ENCODE measurements around the gene USP6. TPM values are rescaled to one million over a fixed set of nuclear protein-coding genes. Genes with fewer than 3 reads are reported as not detected.

USP6 gene
- total RNA-seq, 2 experiments from 2014 or later, result 0.04 to 0.07 TPM

DNA sequence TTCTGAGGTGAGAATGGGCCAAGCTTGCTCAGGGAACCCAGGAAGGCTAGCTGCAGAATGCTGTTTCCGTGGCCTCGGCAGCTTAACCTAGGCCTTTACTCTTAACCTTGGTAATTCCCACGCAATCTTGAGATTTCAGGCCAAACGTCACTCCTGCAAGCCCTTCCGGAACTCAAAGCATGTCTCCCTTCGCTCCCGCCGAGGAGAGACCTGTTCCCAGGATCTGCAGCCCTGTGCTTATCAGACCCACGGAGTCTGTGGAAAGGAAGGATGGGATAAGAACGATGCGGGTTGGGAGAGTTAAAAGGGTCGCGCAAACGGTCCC lies 38.1 kb upstream of the USP6 start:
- ChIA-PET CTCF (interaction anchor here (1.4 to 1.5 kb wide), 2 partner anchors 16 to 47 kb away, joined by 4 to 5 read pairs; no protein-coding TSS in a partner anchor), POLR2A (interaction anchor here (0.7 to 2.4 kb wide), 4 partner anchors 12 to 141 kb away, joined by 3 to 12 read pairs (median 3); no protein-coding TSS in a partner anchor)
- intact Hi-C loops (cut with micrococcal nuclease), result no loop called here
- Mint-ChIP-seq H3K36me3 (ENCODE audit: low read depth) (peaks cover 18% of the 10 kb centered on the region), H3K9me3 (peaks cover under 1% of the 10 kb centered on the region), H3K27me3 (no peaks in the 10 kb centered on the region), H3K27ac (peak overlapping the region; percentile 85), H3K4me1 (ENCODE audit: low read depth) (peaks cover 28% of the 10 kb centered on the region), H3K4me3 (peak overlapping the region; percentile 73)
- ATAC-seq, result no peak
- TF ChIP-seq, protein P1, sequence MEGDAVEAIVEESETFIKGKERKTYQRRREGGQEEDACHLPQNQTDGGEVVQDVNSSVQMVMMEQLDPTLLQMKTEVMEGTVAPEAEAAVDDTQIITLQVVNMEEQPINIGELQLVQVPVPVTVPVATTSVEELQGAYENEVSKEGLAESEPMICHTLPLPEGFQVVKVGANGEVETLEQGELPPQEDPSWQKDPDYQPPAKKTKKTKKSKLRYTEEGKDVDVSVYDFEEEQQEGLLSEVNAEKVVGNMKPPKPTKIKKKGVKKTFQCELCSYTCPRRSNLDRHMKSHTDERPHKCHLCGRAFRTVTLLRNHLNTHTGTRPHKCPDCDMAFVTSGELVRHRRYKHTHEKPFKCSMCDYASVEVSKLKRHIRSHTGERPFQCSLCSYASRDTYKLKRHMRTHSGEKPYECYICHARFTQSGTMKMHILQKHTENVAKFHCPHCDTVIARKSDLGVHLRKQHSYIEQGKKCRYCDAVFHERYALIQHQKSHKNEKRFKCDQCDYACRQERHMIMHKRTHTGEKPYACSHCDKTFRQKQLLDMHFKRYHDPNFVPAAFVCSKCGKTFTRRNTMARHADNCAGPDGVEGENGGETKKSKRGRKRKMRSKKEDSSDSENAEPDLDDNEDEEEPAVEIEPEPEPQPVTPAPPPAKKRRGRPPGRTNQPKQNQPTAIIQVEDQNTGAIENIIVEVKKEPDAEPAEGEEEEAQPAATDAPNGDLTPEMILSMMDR (IDR thresholded peaks at IDR 0.05), result no peak
- no peak for DNase-seq

DNA sequence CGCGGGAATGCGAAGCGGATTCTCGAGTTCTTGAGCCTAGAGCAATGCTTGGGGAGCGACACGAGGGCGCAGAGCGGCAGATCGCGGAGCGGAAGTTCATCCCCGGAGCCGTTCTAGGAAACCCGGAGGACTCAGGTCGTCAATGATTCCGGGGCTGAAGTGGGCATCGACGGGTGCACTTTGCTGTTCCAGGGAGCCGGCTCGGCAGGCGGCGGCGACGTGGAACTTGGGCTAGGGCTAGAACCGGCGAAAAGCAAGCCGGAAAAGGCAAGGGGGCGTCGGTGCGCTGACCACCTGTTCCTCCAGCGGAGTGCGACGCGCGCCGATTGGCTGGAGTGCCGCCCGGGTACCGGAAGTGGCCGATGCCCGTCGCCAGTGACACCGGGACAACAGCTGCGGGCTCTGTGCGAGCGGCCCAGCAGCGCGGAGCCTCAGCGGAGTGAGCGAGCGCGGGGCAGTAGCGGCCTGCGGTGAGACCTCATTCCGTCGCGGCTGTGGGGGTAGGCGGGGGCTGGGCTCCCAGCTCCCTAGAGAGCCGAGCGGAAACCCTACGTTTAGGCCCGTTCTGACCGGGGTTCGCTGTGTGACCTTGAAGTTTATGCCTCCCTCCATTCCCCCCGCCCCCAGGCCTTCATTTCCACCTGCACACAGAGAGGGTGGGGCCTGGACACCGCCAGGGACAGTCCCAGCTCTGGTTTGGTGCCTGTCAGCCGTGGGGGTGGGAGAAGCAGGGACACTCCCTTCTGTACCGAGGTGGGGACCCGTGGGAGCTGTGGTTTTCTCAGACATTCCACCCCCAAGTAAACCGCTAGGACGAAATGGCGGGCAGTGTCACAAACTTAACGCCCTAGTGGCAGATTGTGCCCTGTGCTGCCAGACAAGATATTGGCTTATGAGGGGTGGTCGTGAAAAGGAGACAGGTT lies 37.5 kb upstream of the USP6 start, which contains the start of gene ZFP3:
TSS of gene ZFP3 (plus strand) at position 362 of the 923 bp plus-strand sequence. CDS start 13,038 bp downstream, outside the sequence.
- H3K4me1 Mint-ChIP-seq (ENCODE audit: low read depth), result peaks cover 28% of the 10 kb centered on the region
- peak within 1 kb of the TSS; percentile 85 for H3K27ac Mint-ChIP-seq
- DNase-seq (peak; percentile 89), ATAC-seq (peak; percentile 87)
- H3K9me3 Mint-ChIP-seq, result peaks cover 5% of the 10 kb centered on the region
- intact Hi-C loops (cut with micrococcal nuclease), result no loop called here
- H3K4me3 Mint-ChIP-seq, result peak within 1 kb of the TSS; percentile 73
- no peaks in the 10 kb centered on the region for H3K27me3 Mint-ChIP-seq
- TF ChIP-seq, protein P1 (IDR thresholded peaks at IDR 0.05), result no peak
- ChIA-PET POLR2A (interaction anchor here (0.7 to 2.4 kb wide), 9 partner anchors 11 to 141 kb away, joined by 3 to 12 read pairs (median 5); no protein-coding TSS in a partner anchor), CTCF (interaction anchor here (0.7 to 3.3 kb wide), 6 partner anchors 11 to 84 kb away, joined by 3 to 16 read pairs (median 4); partner anchors contain the start of gene ZNF232)
- H3K36me3 Mint-ChIP-seq (ENCODE audit: low read depth), result peaks cover 22% of the 10 kb centered on the region

DNA sequence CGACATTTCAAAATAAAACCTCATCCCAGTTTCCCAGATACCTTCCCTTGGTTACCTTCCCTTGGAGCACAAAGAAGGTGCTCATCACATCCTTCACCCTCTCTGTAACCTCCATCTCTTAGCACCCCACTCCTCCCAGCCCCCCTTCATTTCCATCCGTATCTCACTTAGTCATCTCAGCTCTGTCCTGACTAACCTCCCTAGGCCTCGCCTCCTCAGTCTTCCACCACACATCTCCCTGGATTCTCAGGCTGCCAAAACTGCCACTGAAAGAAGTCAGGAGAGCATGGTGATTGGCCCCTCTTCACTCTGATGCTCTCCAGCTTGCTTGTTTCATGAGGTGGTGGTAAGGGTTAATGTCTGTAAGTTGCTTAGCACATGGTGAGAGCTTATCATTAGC lies 35.2 kb upstream of the USP6 start:
- Mint-ChIP-seq H3K4me3 (no peak overlapping the region), H3K36me3 (ENCODE audit: low read depth) (peaks cover 37% of the 10 kb centered on the region), H3K27me3 (no peaks in the 10 kb centered on the region), H3K4me1 (ENCODE audit: low read depth) (peaks cover 28% of the 10 kb centered on the region), H3K9me3 (peaks cover 15% of the 10 kb centered on the region), H3K27ac (no peak overlapping the region)
- intact Hi-C loops (cut with micrococcal nuclease), result no loop called here
- ATAC-seq (no peak), DNase-seq (peak; percentile 11)
- ChIA-PET CTCF (interaction anchor here (1.1 to 3.3 kb wide), 2 partner anchors 30 to 33 kb away, joined by 4 to 16 read pairs; partner anchors contain the start of gene ZNF232), POLR2A (interaction anchor here (0.9 to 1.3 kb wide), 4 partner anchors 9 to 130 kb away, joined by 3 to 4 read pairs (median 3); no protein-coding TSS in a partner anchor)
- TF ChIP-seq, protein P1 (IDR thresholded peaks at IDR 0.05), result no peak

DNA sequence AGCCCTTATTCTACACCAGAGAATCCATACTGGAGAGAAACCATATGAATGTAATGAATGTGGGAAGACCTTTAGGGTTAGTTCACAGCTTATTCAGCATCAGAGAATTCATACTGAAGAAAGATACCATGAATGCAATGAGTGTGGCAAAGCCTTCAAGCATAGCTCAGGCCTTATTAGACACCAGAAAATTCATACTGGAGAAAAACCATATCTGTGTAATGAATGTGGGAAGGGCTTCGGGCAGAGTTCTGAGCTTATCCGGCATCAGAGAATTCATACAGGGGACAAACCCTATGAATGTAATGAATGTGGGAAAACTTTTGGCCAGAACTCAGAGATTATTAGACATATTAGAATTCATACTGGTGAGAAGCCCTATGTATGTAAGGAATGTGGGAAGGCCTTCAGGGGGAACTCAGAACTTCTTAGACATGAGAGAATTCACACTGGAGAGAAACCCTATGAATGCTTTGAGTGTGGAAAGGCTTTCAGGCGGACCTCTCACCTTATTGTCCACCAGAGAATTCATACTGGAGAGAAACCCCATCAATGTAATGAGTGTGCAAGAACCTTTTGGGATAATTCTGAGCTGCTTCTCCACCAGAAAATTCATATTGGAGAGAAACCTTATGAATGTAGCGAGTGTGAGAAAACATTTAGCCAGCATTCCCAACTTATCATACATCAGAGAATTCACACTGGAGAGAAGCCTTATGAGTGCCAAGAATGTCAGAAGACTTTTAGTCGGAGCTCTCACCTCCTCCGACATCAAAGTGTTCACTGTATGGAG lies 23.4 kb upstream of the USP6 start:
- CTCF ChIA-PET, result interaction anchor here (1.4 kb wide), 1 partner anchor 17 kb away, joined by 6 read pairs; no protein-coding TSS in a partner anchor
- H3K9me3 Mint-ChIP-seq, result peaks cover 75% of the 10 kb centered on the region
- H3K36me3 Mint-ChIP-seq (ENCODE audit: low read depth), result peaks cover 79% of the 10 kb centered on the region
- H3K27me3 Mint-ChIP-seq, result peaks cover 10% of the 10 kb centered on the region
- no peak overlapping the region for H3K4me3 Mint-ChIP-seq
- ATAC-seq (no peak), DNase-seq (no peak)
- H3K4me1 Mint-ChIP-seq (ENCODE audit: low read depth), result peaks cover 13% of the 10 kb centered on the region
- intact Hi-C loops (cut with micrococcal nuclease), result no loop called here
- H3K27ac Mint-ChIP-seq, result no peak overlapping the region
- TF ChIP-seq, protein P1 (IDR thresholded peaks at IDR 0.05), result no peak
- POLR2A ChIA-PET, result interaction anchor here (0.6 to 1.4 kb wide), 3 partner anchors 14 to 226 kb away, joined by 3 to 9 read pairs (median 6); partner anchors contain the start of genes ZFP3 and ZNF232

Measured in activated CD8-positive, alpha-beta T cell treated with anti-CD3 and anti-CD28 coated beads for 36 hours (primary cell).